ACC112 (cell line): ENCODE results near the gene LRTM2.

ENCODE experiments used
- H2AFZ ChIP-seq: fragments of 200-600 bp; sonication (generic); one replicate; pipeline ENCODE4 v1.6.0; 2017; ENCODE audit warnings: antibody characterized with exemption, low read length; ENCODE audit not compliant: unreplicated experiment
- H3K27ac ChIP-seq: fragments of 200-600 bp; sonication (generic); 2 replicates; pipeline ENCODE4 v1.5.1; 2014; ENCODE audit warnings: low read depth, mild to moderate bottlenecking, antibody characterized with exemption, low read length, moderate library complexity
- H3K27me3 ChIP-seq: fragments of 200-600 bp; sonication (generic); 2 replicates; pipeline ENCODE4 v1.6.1; 2014; ENCODE audit warnings: mild to moderate bottlenecking, antibody characterized with exemption, low read length, moderate library complexity, mixed read lengths; ENCODE audit not compliant: insufficient read depth
- H3K36me3 ChIP-seq: fragments of 200-600 bp; sonication (generic); 2 replicates; pipeline ENCODE4 v1.6.1; 2016; ENCODE audit warnings: mild to moderate bottlenecking, antibody characterized with exemption, low read length, moderate library complexity, mixed read lengths; ENCODE audit not compliant: insufficient read depth
- H3K4me1 ChIP-seq: fragments of 200-600 bp; sonication (generic); one replicate; pipeline ENCODE4 v1.6.1; 2016; ENCODE audit warnings: low read length, mixed read lengths; ENCODE audit not compliant: insufficient read depth, unreplicated experiment, control insufficient read depth
- H3K4me3 ChIP-seq: fragments of 200-600 bp; sonication (generic); 2 replicates; pipeline ENCODE4 v1.5.1; 2014; ENCODE audit warnings: mild to moderate bottlenecking, low read depth, low read length
- H3K79me2 ChIP-seq: fragments of 200-600 bp; sonication (generic); one replicate; pipeline ENCODE4 v1.6.0; 2016; ENCODE audit warnings: low read length; ENCODE audit not compliant: control insufficient read depth, unreplicated experiment, insufficient read depth

Gene LRTM2

GRCh38 chr12:1858456-1858855, 38.1 kb downstream of the LRTM2 start:
- H3K36me3 ChIP-seq, result no peaks in the 10 kb centered on the region
- no peak overlapping the region for H2AFZ ChIP-seq

GRCh38 chr12:1859643-1860042, 39.3 kb downstream of the LRTM2 start:
- H3K4me1 ChIP-seq, result no peaks in the 10 kb centered on the region
- no peak overlapping the region for H3K27ac ChIP-seq
- no peak overlapping the region for H3K4me3 ChIP-seq
- H3K36me3 ChIP-seq, result no peaks in the 10 kb centered on the region
- no peaks in the 10 kb centered on the region for H3K79me2 ChIP-seq
- H3K27me3 ChIP-seq, result peaks cover 48% of the 10 kb centered on the region
- no peak overlapping the region for H2AFZ ChIP-seq

More at GRCh38 chr12:1858456-1858855, 38.1 kb downstream of the LRTM2 start:
- Histone ChIP-seq H3K4me3 (no peak overlapping the region), H3K27me3 (peaks cover 41% of the 10 kb centered on the region), H3K79me2 (no peaks in the 10 kb centered on the region), H3K27ac (no peak overlapping the region), H3K4me1 (no peaks in the 10 kb centered on the region)

GRCh38 chr12:1862973-1863372, 42.6 kb downstream of the LRTM2 start:
- Histone ChIP-seq H3K27me3 (peaks cover 65% of the 10 kb centered on the region), H3K79me2 (no peaks in the 10 kb centered on the region), H3K36me3 (no peaks in the 10 kb centered on the region), H3K27ac (no peak overlapping the region), H3K4me3 (no peak overlapping the region), H2AFZ (no peak overlapping the region), H3K4me1 (no peaks in the 10 kb centered on the region)

GRCh38 chr12:1863823-1864222, 43.5 kb downstream of the LRTM2 start:
- no peak overlapping the region for H2AFZ ChIP-seq
- H3K27ac ChIP-seq, result no peak overlapping the region
- peaks cover 65% of the 10 kb centered on the region for H3K27me3 ChIP-seq
- H3K4me3 ChIP-seq, result no peak overlapping the region
- no peaks in the 10 kb centered on the region for H3K79me2 ChIP-seq
- H3K4me1 ChIP-seq, result no peaks in the 10 kb centered on the region
- H3K36me3 ChIP-seq, result no peaks in the 10 kb centered on the region

- Histone ChIP-seq H3K36me3 (no peaks in the 10 kb centered on the region), H3K79me2 (no peaks in the 10 kb centered on the region), H2AFZ (no peak overlapping the region), H3K27ac (no peak overlapping the region), H3K4me1 (no peaks in the 10 kb centered on the region), H3K4me3 (no peak overlapping the region), H3K27me3 (peaks cover 66% of the 10 kb centered on the region)
Measured at GRCh38 chr12:1864456-1864855, 44.1 kb downstream of the LRTM2 start.

- peaks cover 66% of the 10 kb centered on the region for H3K27me3 ChIP-seq
- H3K36me3 ChIP-seq, result no peaks in the 10 kb centered on the region
- no peak overlapping the region for H3K27ac ChIP-seq
- no peak overlapping the region for H2AFZ ChIP-seq
- H3K79me2 ChIP-seq, result no peaks in the 10 kb centered on the region
- no peaks in the 10 kb centered on the region for H3K4me1 ChIP-seq
- H3K4me3 ChIP-seq, result no peak overlapping the region
Measured at GRCh38 chr12:1864867-1865266, 44.5 kb downstream of the LRTM2 start.

GRCh38 chr12:1865284-1865866, 45.0 kb downstream of the LRTM2 start:
- no peak overlapping the region for H2AFZ ChIP-seq
- no peak overlapping the region for H3K27ac ChIP-seq
- H3K36me3 ChIP-seq, result no peaks in the 10 kb centered on the region
- H3K4me3 ChIP-seq, result no peak overlapping the region
- H3K27me3 ChIP-seq, result peaks cover 65% of the 10 kb centered on the region
- H3K79me2 ChIP-seq, result no peaks in the 10 kb centered on the region
- no peaks in the 10 kb centered on the region for H3K4me1 ChIP-seq

GRCh38 chr12:1869145-1869544, 48.8 kb downstream of the LRTM2 start:
- Histone ChIP-seq H3K4me3 (no peak overlapping the region), H3K79me2 (no peaks in the 10 kb centered on the region), H2AFZ (no peak overlapping the region), H3K36me3 (no peaks in the 10 kb centered on the region), H3K27me3 (peaks cover 75% of the 10 kb centered on the region), H3K4me1 (no peaks in the 10 kb centered on the region), H3K27ac (no peak overlapping the region)

GRCh38 chr12:1870086-1870485, 49.7 kb downstream of the LRTM2 start:
- H3K79me2 ChIP-seq, result no peaks in the 10 kb centered on the region
- H3K27ac ChIP-seq, result no peak overlapping the region
- peaks cover 78% of the 10 kb centered on the region for H3K27me3 ChIP-seq

GRCh38 chr12:1870998-1871917, 50.9 kb downstream of the LRTM2 start:
- H3K27ac ChIP-seq, result no peak overlapping the region
- H3K4me3 ChIP-seq, result no peak overlapping the region
- H3K36me3 ChIP-seq, result no peaks in the 10 kb centered on the region
- peaks cover 79% of the 10 kb centered on the region for H3K27me3 ChIP-seq
- H3K79me2 ChIP-seq, result no peaks in the 10 kb centered on the region
- H3K4me1 ChIP-seq, result no peaks in the 10 kb centered on the region
- H2AFZ ChIP-seq, result no peak overlapping the region

More at GRCh38 chr12:1870086-1870485, 49.7 kb downstream of the LRTM2 start:
- no peak overlapping the region for H2AFZ ChIP-seq
- no peaks in the 10 kb centered on the region for H3K4me1 ChIP-seq
- no peak overlapping the region for H3K4me3 ChIP-seq
- no peaks in the 10 kb centered on the region for H3K36me3 ChIP-seq

GRCh38 chr12:1872001-1872400, 51.6 kb downstream of the LRTM2 start:
- H2AFZ ChIP-seq, result no peak overlapping the region
- H3K4me1 ChIP-seq, result no peaks in the 10 kb centered on the region
- peaks cover 81% of the 10 kb centered on the region for H3K27me3 ChIP-seq
- H3K36me3 ChIP-seq, result no peaks in the 10 kb centered on the region
- H3K79me2 ChIP-seq, result no peaks in the 10 kb centered on the region
- no peak overlapping the region for H3K4me3 ChIP-seq
- no peak overlapping the region for H3K27ac ChIP-seq
